SU-DHL-6 (cell line): Measurements from ENCODE around the gene ZNF438.

Experiments used
- CTCF ChIP-seq: fragments of 200-600 bp; sonication (generic); IDR thresholded peaks from one replicate; pipeline ENCODE4 v1.5.1; 2017; ENCODE audit warnings: antibody characterized with exemption, mild to moderate bottlenecking, low read length, moderate library complexity; ENCODE audit not compliant: insufficient read depth, poor library complexity, severe bottlenecking
- EZH2phosphoT487 ChIP-seq: fragments of 200-600 bp; sonication (generic), shearing (Covaris generic); conservative IDR thresholded peaks from 2 replicates; pipeline ENCODE4 v1.6.1; 2018; ENCODE audit warnings: mild to moderate bottlenecking, antibody characterized with exemption, low read length, moderate library complexity, mixed read lengths

DNA sequence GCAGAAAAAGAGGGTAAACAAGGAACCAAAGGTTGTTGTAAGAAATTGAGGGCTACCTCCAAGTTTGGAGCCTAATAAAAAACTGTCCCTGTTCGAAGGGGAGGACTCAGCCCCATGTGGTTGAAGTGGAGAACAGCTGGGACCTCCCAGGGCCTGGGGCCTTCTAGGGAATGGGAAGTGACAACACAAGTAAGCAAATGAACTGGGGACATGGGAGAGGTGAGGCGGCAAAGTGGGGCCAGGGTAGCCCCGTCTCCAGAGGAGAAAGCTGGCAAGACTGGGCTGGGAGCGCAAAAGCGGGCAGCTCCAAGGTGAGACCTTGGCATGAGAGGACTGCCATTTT is 198.1 kb downstream of the ZNF438 start:
- TF ChIP-seq CTCF = no peak
- TF ChIP-seq EZH2phosphoT487 = no peak
